ENCODE results near the gene EVX2.
A peak's percentile ranks its signal among the peaks of the same experiment; 100 is the strongest.

Gene EVX2

DNA sequence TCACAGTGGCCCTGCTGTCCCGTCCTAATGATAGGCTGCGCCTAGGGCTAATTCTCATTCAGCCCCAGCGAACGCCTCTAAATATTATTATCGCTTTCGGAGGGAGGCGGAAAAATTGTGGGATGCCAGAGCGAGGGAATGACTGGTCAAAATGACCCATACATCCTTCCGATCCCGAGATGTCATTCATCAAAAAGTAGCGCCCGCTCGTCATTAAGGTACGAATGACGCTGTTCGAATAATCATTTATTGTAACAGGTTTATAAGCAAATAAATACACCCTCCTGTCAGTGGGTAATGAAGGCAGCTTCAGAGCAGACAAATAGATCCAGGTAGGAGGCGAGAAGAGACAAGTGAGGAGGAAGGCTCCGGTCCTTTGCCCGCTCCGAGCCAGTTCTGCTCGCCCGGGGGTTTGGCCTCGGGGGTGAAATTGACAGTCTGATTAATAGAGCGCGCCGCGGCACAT, at the start of gene EVX2:
Gene EVX2 (minus strand): TSS at position 167 of the 466 bp plus-strand sequence. CDS start 186 bp downstream, outside the sequence.
- DNase-seq = no peak

DNA sequence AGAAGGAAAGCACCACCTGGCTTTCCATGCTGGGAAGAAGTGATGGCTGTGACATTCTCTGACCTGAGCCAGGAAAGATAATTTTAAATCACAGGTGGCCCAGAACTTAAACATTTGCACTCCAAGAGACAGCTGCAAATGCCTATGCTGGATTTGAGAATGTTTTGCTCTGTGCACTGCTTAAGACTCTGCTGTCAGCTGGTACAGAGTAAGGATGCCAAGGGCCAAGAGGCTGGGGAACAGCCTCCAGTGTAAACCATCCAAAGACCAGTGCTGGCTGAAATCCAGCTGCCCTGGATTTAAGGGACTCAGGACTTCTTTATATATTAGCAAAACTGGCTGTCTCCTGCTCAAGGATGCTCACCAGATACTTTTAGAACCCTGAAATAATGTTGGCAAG, 49.6 kb upstream of the EVX2 start:
- DNase-seq = no peak

DNA sequence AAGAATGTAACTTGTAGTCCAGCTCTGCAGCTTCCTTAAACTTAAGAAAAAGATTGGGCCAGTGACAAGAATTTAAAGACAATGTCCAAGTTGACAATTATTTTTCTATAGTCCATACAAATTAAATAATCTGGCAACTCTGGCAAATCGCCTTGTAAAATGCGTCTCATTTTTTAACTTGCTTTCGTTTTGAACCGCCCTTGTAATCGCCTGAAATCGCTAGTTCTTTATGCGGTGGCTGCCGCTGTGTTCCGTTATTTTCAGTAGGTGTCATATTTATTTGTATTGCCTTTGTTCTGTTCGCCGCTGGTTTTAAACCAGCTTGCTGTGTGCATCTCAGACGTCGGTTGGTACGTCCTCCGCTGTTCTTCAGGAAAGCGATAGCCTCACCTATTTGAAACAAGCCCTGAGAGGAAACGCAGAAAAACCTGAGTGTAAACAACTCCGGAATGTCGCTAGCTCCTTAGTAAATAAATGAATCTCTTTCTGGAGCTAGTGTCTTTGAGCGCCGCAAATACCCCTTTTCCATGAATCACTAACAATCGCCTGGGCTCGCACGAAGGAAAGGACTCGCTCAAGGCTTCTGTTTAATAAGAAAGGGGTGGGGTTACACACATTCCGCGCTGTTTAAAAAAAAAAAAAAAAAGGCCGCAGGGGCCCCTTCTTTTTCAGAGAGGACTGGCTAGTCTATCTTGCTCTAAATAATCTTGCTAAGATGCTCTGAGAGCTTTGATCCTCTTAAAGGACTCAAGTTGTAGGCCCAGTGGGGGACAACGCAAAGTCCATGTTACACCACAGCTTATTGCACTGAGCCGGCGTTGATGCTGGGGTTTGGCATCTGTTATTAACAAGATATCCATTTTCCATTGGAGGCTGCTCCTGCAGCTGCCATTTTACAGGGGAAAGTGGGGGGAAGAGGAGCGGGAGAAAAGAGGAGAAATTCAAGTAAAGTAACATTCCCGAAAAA, 48.7 kb upstream of the EVX2 start:
- DNase-seq = peak in 1 of 2 donors; percentile 32

DNA sequence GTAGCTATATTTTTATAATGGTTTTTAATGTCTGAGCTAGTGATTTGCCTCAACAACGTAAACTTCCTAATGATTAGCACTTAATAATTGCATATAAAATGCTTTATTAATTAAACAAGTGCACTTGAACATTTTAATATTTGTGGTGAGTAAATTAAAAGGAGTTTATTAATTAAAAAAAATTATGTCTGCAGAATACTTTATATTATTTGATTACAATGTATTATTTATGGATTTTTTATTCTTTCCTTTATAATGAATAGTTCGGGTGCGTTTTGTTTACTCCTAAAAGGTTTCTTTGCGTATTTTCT, 48.0 kb upstream of the EVX2 start:
- no peak for DNase-seq

DNA sequence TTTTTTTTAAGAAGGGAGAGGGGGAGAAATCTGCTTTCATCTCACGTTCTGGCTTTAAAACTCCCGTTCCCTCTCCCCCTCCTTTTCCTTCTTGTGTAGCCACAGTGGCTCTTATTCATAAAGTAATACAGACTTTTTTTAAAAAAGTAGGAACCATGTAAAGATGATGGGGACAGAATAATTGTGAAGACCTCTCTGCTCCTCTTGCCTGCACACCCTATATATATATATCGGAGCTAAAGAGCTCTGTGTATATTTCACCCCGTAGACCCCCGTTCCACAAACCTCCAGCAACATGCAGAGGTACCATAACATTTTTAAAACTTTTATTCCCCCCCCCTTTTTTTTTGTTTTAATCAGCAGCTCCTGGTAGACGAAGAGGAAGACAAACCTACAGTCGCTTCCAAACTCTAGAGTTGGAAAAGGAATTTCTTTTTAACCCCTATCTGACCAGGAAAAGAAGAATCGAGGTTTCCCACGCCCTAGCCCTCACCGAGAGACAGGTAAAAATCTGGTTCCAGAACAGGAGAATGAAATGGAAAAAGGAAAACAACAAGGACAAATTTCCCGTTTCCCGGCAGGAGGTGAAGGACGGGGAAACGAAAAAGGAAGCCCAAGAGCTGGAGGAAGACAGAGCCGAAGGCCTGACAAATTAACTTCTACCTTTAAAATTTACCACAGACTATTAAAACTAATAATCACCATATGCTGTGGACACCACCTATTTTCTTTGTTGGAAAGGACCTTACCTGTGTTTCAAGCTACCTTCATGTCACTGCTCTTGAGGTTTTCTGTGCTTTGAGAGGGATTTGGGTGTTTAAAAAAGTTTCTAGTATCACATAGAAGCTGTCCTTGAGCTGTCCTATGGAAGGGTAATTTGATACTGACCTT, 47.4 kb upstream of the EVX2 start:
- DNase-seq = no peak

DNA sequence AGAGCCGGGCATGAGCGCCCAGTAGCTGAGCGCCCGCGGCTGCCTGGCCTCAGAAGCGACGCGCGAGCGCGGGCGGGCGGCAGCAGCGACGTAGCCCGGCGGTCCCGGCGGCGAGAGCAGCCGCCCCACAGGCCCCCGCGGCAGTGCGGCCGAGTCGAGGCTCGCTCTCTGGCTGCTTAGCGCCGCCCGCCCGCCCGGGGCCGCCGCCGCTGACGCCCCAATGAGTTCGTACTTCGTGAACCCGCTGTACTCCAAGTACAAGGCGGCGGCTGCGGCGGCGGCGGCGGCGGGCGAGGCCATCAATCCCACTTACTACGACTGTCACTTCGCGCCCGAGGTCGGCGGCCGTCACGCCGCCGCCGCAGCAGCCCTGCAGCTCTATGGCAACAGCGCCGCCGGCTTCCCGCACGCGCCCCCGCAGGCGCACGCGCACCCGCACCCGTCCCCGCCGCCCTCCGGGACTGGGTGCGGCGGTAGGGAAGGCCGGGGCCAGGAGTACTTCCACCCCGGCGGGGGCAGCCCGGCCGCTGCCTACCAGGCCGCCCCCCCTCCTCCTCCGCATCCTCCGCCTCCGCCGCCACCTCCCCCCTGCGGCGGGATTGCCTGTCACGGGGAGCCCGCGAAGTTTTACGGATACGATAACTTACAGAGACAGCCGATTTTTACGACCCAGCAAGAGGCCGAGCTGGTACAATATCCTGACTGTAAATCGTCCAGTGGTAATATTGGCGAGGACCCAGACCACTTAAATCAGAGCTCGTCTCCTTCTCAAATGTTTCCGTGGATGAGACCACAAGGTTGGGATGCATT, 46.6 kb upstream of the EVX2 start:
- DNase-seq = no peak

DNA sequence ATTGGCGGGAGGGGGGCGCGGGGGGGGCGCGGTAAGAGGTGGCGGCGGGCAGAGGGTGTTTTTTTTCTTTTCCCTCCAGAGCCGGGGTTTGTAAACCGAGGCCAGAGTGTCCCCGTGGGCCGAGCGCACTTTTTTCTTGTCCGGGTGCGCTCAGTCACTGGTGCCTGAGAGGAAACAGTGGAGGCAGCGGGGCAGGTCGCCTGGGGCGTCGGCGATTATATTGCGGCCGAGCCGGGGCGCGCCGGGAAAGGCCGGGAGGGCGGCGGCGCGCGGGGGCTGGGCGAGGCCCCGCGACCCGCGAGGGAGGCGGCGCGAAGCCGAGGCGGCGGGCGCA, 46.0 kb upstream of the EVX2 start:
- no peak for DNase-seq

DNA sequence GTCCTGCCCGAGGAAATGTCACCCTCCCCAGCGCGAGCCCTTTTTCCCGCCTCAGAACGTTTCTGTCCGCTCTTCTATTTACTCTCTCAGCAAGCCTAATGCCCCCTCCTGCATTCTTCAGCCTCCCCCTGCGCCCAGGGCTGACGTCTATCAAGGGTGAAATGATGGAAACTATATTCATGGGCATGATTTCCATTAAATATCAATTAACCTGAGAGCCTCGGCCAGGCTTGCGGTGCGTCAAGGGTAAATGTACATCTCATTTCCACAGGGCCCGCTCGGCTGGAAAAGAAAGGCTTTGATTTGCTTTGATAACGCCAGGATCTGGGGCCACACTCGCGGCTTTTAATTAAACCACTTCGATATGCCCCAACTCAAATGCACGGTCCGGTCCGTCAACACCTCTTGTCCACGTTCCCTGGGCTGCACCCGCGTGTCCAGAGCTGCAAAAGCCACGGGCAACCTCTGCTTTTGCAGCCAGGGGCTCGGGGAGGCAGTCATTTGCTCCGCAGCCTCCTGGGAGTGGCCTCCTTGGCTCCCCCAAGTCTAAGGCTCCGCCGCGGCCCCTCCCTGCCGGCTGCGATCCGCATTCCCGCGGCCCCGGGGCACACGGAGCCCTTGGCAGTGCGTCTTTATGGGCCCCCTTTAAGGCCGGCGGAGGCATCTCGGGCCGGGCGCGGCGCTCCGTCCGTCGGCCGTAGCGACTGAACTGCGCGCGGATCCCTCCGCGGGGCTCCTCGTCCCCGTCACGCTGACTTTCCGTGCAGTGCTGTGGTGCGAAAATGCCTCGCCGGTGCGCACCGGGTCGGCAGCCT, 45.4 kb upstream of the EVX2 start, which contains the start of gene HOXD8:
Gene HOXD8 (plus strand): TSS at position 724 of the 815 bp plus-strand sequence. CDS start 662 bp downstream, outside the sequence.
- DNase-seq = no peak

DNA sequence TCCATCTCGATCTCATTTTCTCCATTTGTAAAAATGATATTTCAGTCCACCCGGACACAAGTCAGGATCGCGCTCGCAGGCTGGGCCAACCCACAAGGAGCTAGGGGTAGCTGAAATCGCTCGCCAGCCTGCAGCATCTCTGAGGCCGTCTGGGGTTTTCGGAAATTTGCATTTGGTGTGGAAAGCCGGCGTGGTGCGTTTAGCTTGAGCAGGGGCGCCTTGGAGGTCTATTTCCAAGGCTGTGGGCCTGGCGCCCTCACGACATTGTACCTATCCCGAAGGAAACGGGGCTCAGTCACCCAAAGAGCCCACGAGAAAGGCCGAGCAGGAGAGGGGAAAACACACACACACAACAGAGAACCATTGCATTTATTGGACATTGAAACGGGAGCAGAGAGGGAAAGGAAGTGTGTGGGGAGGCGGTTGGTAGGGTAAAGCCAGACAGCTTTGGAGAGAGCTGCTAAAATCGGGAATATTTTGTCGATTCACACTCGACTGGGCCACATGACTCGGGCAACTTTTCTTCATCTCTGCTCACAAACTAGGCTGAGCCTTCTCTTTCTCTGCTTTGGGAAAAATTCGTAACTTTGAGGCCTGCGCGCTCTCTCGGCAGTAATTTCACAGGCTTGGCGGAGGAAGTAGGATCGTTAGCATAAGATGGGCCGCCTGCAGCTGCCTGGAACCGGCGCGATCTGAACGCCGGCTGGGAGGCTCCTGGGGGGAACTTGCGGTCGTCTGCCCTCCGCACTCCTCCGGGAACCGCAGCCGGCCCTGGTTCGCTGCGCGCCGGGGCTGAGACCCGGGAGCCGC, 44.6 kb upstream of the EVX2 start:
- no peak for DNase-seq

DNA sequence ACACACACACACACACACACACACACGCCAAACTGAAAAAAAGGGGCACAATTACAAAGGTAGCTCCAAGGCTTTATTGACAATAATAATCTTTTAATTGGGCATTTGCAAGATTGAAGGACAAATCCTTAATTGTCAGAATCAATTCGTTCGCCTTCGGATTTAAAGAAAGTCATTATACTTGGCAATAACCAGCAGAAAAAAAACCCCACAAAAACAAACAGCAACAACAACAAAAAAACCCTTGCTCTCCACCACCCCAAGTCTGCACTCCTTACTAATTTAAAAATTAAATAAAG, 44.0 kb upstream of the EVX2 start:
- no peak for DNase-seq

DNA sequence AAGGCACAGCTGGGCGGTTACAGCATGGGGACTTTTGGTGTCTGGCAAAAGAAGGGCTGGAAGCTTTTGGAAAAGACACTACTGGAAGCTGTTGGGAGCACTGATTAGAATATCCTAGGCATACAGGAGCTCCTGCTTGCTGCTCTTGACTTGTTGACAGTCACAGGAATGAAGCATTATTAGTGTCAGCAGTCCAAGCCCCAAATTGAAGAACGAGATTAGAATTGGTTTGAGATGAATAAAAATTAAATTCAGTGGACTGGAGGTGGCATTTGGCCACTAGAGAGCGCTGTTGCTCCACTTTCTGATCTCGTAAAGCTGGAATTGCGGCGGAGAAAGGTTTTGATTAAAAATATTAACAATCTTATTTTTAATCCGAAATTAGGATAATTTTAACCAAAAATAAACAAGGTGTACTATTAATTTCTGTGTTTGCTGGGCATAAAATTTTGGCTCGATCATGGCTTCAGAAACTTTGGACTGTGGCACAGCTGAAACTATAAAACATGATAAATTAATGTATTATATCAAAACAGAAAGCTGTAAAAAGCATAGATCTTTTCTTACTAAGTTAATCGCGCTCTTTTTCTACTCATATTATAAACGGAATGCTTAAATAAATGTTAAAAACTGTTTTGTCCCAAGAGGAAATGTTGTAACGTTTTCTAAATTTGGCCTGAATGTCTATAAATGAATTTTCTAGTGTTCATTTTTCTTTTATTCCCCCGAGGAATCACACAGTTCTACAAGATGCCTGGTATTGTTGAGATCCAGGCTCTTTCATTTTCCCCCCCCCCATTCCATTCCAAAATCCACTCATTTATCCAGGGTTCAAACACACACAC, 43.4 kb upstream of the EVX2 start:
- peak; percentile 42 to 72 for DNase-seq

DNA sequence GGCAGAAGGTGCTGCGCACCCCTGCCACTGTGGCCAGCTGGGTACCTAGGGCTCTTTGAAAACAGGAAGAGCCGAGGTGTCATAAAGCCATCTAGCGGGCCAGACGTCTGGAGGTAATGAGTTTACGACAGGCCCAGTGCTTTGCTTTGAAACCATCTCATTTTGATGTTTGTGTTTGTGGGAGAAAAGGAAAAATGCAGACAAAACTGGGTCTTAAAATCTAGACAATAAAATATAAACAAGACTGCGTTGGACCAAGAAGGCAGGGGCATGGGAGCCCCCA, 42.0 kb upstream of the EVX2 start:
- no peak for DNase-seq

DNA sequence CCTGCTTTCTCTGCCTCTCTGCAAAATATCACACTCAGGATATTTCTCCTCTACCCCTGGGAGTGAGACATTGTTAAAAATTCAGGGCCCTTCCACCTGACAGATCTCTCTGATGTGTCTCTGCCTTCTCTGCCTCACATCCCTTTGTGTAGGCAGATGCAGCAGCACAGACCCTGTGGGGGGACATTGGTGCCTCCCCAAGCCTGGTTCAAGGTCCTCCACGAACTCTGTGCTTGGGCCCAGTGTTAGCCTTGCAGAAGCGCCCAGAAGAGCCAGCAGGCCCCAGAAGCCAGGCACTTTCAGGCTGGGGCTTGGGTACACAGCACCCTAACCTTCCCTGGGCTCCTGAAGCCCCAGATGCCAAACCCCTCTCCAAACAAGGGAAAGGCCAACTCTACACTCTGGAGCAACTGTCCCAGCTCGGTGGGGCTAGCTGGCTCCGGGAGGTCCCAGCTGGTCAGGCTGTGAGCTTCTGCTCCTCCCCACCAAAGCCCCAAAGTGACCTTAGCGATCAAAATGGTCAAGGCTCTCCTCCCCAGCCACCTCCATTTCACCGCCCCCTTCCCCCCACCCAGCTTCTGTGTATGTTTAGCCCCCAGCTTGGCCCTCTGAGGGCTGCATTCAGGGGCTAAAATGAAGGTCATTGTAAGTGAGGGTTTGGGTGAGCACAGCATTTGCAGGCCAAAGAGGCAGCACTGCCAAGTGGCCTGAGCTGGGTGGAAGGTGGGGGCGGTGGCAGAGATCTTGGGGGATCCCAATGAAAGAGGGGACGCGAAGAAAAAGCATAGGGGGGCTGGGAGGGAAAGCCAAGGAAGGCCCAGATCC, 41.4 kb upstream of the EVX2 start:
- DNase-seq = no peak

DNA sequence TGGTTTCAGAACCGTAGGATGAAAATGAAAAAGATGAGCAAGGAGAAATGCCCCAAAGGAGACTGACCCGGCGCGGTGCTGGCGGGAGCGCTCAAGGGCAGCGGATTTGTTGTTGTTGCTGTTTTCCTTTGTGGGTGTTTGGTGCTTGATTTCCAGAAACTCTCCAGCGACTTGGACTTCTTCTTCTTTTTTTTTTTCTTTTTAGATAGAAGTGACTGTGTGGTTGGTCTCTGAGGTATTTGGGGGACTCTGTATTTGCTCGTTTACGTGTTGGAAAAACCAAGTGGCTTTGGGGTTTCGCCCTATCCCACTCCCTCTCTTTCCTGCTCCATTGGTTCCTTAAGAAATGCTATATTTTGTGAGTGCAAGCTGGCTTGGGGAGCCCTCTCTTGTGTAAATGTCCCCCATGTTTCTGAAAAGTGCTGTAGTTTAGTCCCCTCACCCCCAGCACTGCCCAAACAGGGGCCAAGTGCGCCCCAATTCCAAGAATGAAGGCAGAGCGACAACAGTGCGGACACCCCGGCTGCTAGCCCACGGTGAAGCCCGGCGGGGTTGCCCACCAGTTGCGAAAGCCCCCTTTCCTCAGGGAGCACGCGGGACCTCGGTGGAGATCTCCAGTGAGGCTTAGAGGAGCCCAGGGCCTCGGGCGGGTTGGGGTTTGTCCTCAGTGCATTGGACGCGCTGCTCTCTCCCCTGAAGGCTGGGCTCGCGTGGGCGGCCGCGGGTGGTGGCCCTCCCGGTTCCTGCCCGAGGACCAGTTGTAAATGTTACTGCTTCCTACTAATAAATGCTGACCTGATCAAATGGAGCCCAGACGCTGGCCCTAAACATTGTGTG, 40.6 kb upstream of the EVX2 start:
- DNase-seq = no peak

DNA sequence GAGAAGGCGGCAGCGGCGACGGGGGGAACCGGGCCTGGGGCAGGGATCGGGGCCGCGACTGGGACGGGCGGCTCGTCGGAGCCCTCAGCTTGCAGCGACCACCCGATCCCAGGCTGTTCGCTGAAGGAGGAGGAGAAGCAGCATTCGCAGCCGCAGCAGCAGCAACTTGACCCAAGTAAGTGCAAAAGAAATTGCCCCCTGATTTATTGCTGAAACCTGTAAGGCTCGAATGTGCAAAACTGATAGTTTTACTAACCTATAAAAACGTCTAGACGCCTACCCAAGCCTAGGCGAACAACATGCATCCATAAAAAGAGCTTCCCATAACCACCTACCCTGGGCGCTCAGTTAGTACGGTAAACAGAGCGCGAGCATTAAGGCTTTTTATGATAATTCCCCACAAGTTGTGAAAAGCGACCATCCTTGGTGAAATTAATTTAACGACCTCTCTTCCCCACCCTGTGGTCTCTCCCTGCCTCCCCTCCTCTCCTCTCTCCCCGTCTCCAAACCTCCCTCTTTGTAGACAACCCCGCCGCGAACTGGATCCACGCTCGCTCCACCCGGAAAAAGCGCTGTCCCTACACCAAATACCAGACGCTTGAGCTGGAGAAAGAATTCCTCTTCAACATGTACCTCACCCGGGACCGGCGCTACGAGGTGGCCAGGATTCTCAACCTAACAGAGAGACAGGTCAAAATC, 39.8 kb upstream of the EVX2 start:
- no peak for DNase-seq

DNA sequence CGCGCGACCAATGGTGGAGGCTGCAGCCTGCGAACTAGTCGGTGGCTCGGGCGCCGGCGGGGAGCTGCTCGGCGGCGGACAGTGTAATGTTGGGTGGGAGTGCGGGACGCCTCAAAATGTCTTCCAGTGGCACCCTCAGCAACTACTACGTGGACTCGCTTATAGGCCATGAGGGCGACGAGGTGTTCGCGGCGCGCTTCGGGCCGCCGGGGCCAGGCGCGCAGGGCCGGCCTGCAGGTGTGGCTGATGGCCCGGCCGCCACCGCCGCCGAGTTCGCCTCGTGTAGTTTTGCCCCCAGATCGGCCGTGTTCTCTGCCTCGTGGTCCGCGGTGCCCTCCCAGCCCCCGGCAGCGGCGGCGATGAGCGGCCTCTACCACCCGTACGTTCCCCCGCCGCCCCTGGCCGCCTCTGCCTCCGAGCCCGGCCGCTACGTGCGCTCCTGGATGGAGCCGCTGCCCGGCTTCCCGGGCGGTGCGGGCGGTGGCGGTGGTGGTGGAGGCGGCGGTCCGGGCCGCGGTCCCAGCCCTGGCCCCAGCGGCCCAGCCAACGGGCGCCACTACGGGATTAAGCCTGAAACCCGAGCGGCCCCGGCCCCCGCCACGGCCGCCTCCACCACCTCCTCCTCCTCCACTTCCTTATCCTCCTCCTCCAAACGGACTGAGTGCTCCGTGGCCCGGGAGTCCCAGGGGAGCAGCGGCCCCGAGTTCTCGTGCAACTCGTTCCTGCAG, 39.1 kb upstream of the EVX2 start, which contains the start of gene HOXD9:
Gene HOXD9 (plus strand): TSS at position 37 of the 728 bp plus-strand sequence. CDS start 50 bp downstream, at position 87.
- DNase-seq = no peak

DNA sequence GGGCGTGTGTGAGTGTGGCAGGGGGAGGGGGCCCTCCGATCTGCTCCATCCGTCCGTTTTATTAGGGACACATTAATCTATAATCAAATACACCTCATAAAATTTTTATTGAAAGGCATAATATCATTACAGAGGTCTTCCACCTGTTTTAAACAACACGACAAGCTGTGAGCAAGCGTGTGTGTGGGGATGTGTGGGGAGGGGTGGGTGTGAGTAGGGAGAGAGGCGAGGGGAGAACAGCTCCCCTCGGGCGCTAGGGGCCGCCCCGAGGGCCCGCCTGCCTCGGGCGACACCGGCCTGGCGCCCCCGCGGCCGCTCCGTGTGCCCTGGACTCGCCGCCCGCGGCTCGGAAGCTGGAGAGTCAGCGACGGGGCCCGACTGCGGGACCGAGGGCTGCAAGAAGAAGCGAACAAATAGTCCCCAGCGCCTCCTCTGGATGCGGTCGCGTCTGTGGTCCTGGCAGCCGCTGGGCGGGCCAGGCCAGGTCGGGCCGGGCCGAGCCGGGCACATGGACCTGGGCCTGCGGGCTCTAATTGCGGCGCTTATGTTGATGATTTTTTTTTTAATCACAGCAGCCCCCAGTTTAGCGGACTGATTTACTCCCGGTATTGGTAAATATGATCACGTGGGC, 38.4 kb upstream of the EVX2 start:
- no peak for DNase-seq
